GM12873 (cell line): ENCODE measurements around the gene ADAM19.

Source experiments
- CTCF ChIP-seq: IDR thresholded peaks from 2 replicates; pipeline ENCODE4 v1.5.1; 2012; ENCODE audit warnings: low read depth, mild to moderate bottlenecking, moderate library complexity, low read length, control low read depth; ENCODE audit not compliant: insufficient read depth; ENCODE audit errors: missing control alignments

The ADAM19 gene

GRCh38 chr5:157513182-157513581, 62.4 kb downstream of the ADAM19 start:
- no peak for TF ChIP-seq CTCF

GRCh38 chr5:157511651-157512644, 63.6 kb downstream of the ADAM19 start:
- TF ChIP-seq CTCF, result no peak

GRCh38 chr5:157510682-157511081, 64.9 kb downstream of the ADAM19 start:
- TF ChIP-seq CTCF, result no peak

- no peak for TF ChIP-seq CTCF
Measured at GRCh38 chr5:157509587-157509986, 66.0 kb downstream of the ADAM19 start.

GRCh38 chr5:157509093-157509492, 66.5 kb downstream of the ADAM19 start:
- no peak for TF ChIP-seq CTCF

- TF ChIP-seq CTCF, result no peak
Measured at GRCh38 chr5:157506981-157507780, 68.4 kb downstream of the ADAM19 start.

- TF ChIP-seq CTCF, result no peak
Measured at GRCh38 chr5:157506066-157506590, 69.4 kb downstream of the ADAM19 start.
